Upper lobe of left lung (tissue), 6 donors: ENCODE measurements around the gene DCP1A. TPM values are rescaled to one million over a fixed set of nuclear protein-coding genes. Genes with fewer than 3 reads are reported as not detected.

ENCODE experiments used
- ATAC-seq, 2 donors: fragments of 200-7000 bp; cut with Tn5 transposase; one replicate each; pipeline ENCODE4 v1.9.1; 2022; ENCODE audit warnings: mild to moderate bottlenecking in 2 of 2, moderate library complexity in 2 of 2; ENCODE audit not compliant: low FRiP score in 2 of 2
- DNase-seq, 2 donors: peaks; one replicate each; pipeline ENCODE4 v3.0.0-alpha.2; 2019 to 2020
- H3K27ac ChIP-seq, 4 donors: fragments of 200-600 bp; sonication (generic); one replicate each; pipeline ENCODE4 v1.5.1; 2016 to 2019
- H3K27me3 ChIP-seq, 4 donors: fragments of 200-600 bp; sonication (generic); one replicate each; pipeline ENCODE4 v1.5.1; 2017 to 2019
- H3K36me3 ChIP-seq, 4 donors: fragments of 200-600 bp; sonication (generic); one replicate each; pipeline ENCODE4 v1.5.1; 2016 to 2019
- H3K4me1 ChIP-seq, 4 donors: fragments of 200-600 bp; sonication (generic); one replicate each; pipeline ENCODE4 v1.5.1; 2018 to 2019
- H3K4me3 ChIP-seq, 4 donors: fragments of 200-600 bp; sonication (generic); one replicate each; pipeline ENCODE4 v1.5.1; 2017 to 2019; ENCODE audit warnings: mild to moderate bottlenecking in 2 of 4, moderate library complexity in 1 of 4
- H3K9me3 ChIP-seq, 4 donors: fragments of 200-600 bp; sonication (generic); one replicate each; pipeline ENCODE4 v1.5.1; 2018 to 2019
- CTCF ChIP-seq, 6 experiments: fragments of 450-650 bp in 4 of 6; fragments of 200-600 bp in 2 of 6; sonication (generic) in 2 of 6; IDR thresholded peaks; one replicate each; pipeline ENCODE4 v1.5.1; 2016 to 2019; ENCODE audit warnings: antibody characterized with exemption in 6 of 6
- EP300 ChIP-seq, 4 donors: sonication (generic); formaldehyde crosslinking; IDR thresholded peaks; one replicate each; pipeline ENCODE4 v1.5.1; 2017; ENCODE audit warnings: antibody characterized with exemption in 4 of 4, control low read depth in 2 of 4
- POLR2A ChIP-seq, 4 donors: fragments of 450-650 bp; IDR thresholded peaks; one replicate each; pipeline ENCODE4 v1.5.1; 2016 to 2017; ENCODE audit warnings: antibody characterized with exemption in 4 of 4, mild to moderate bottlenecking in 2 of 4
- POLR2AphosphoS5 ChIP-seq, 2 donors: sonication (generic); formaldehyde crosslinking; IDR thresholded peaks; one replicate each; pipeline ENCODE4 v1.5.1; 2017; ENCODE audit warnings: antibody characterized with exemption in 2 of 2
- WGBS, 2 donors: methylation state at CpG; one replicate each; pipeline ENCODE4 v1.1.5; 2017 to 2018; 5-methylcytosine and 5-hydroxymethylcytosine counted together
- total RNA-seq, 6 donors: library from RNA; depleted of rRNA in 4 of 6; stranded (reverse); fragments of >200 nt in 4 of 6; gene quantifications; one replicate each; pipeline versions ENCODE4 v1.1.0 to v1.2.1, GENCODE V29; 2016 to 2021
- donor health status: DM: no; HTN: no; CAD: no; lungs with moderate emphysema.
- donor health status: DM: no; HTN: yes; CAD: no; lungs with severe emphysema.

Gene DCP1A
- total RNA-seq, 6 donors from 2014 or later: 12.2 to 21.1 (median 18.7) TPM

- Histone ChIP-seq H3K27ac (no peak overlapping the region), H3K27me3 (no peaks in the 10 kb centered on the region), H3K4me1 (no peaks in the 10 kb centered on the region), H3K9me3 (no peaks in the 10 kb centered on the region), H3K4me3 (no peak overlapping the region), H3K36me3 (peaks cover 3 to 58% (median 20%) of the 10 kb centered on the region in 4 donors)
- ATAC-seq (no peak), DNase-seq (no peak)
- WGBS, 2 donors: 88 to 90% methylated on average over 8 of the region's 8 CpGs
- TF ChIP-seq POLR2A (IDR thresholded peaks at IDR 0.05): no peak
- TF ChIP-seq EP300 (IDR thresholded peaks at IDR 0.05): no peak
- TF ChIP-seq POLR2AphosphoS5 (IDR thresholded peaks at IDR 0.05): no peak
- no peak for TF ChIP-seq CTCF (IDR thresholded peaks at IDR 0.05)
Measured at GRCh38 chr3:53293867-53294266, 53.5 kb downstream of the DCP1A start.

GRCh38 chr3:53288214-53288613 is 59.1 kb downstream of the DCP1A start:
- ATAC-seq (no peak), DNase-seq (no peak)
- H3K27me3 ChIP-seq: no peaks in the 10 kb centered on the region
- H3K4me3 ChIP-seq: no peak overlapping the region
- no peak overlapping the region for H3K27ac ChIP-seq
- 87 to 88% methylated on average over 4 of the region's 4 CpGs for WGBS, 2 donors
- no peak for TF ChIP-seq EP300 (IDR thresholded peaks at IDR 0.05)
- no peak for TF ChIP-seq POLR2AphosphoS5 (IDR thresholded peaks at IDR 0.05)
- no peak for TF ChIP-seq POLR2A (IDR thresholded peaks at IDR 0.05)
- TF ChIP-seq CTCF (IDR thresholded peaks at IDR 0.05): no peak
- H3K4me1 ChIP-seq: no peaks in the 10 kb centered on the region
- no peaks in the 10 kb centered on the region for H3K9me3 ChIP-seq
- peaks cover 12 to 71% (median 36%) of the 10 kb centered on the region in 4 donors for H3K36me3 ChIP-seq

- no peak for DNase-seq
- H3K4me1 ChIP-seq: no peaks in the 10 kb centered on the region
- no peaks in the 10 kb centered on the region for H3K27me3 ChIP-seq
- H3K9me3 ChIP-seq: no peaks in the 10 kb centered on the region
- 65 to 70% methylated on average over 4 of the region's 4 CpGs for WGBS, 2 donors
- ATAC-seq: no peak
- TF ChIP-seq EP300 (IDR thresholded peaks at IDR 0.05) (no peak), POLR2A (IDR thresholded peaks at IDR 0.05) (no peak), POLR2AphosphoS5 (IDR thresholded peaks at IDR 0.05) (no peak), CTCF (IDR thresholded peaks at IDR 0.05) (no peak)
- peaks cover 9 to 74% (median 32%) of the 10 kb centered on the region in 4 donors for H3K36me3 ChIP-seq
- no peak overlapping the region for H3K27ac ChIP-seq
- H3K4me3 ChIP-seq: no peak overlapping the region
Measured at GRCh38 chr3:53287131-53287629, 60.2 kb downstream of the DCP1A start.

GRCh38 chr3:53286727-53287126 is 60.6 kb downstream of the DCP1A start:
- H3K36me3 ChIP-seq: peaks cover 9 to 69% (median 27%) of the 10 kb centered on the region in 4 donors
- WGBS, 2 donors: 47 to 84% methylated on average over 1 of the region's 1 CpG

GRCh38 chr3:53282581-53282980 is 64.8 kb downstream of the DCP1A start:
- DNase-seq: no peak

More at GRCh38 chr3:53286727-53287126, 60.6 kb downstream of the DCP1A start:
- no peak for DNase-seq
- Histone ChIP-seq H3K4me1 (no peaks in the 10 kb centered on the region), H3K4me3 (no peak overlapping the region), H3K27ac (no peak overlapping the region), H3K9me3 (no peaks in the 10 kb centered on the region), H3K27me3 (no peaks in the 10 kb centered on the region)
- TF ChIP-seq POLR2AphosphoS5 (IDR thresholded peaks at IDR 0.05) (no peak), EP300 (IDR thresholded peaks at IDR 0.05) (no peak), POLR2A (IDR thresholded peaks at IDR 0.05) (no peak)
- no peak for ATAC-seq

More at GRCh38 chr3:53282581-53282980, 64.8 kb downstream of the DCP1A start:
- no peaks in the 10 kb centered on the region for H3K27me3 ChIP-seq
- H3K4me3 ChIP-seq: no peak overlapping the region
- no peak for ATAC-seq
- H3K36me3 ChIP-seq: peaks cover 5 to 37% (median 16%) of the 10 kb centered on the region in 4 donors
- no peaks in the 10 kb centered on the region for H3K9me3 ChIP-seq
- H3K27ac ChIP-seq: no peak overlapping the region
- no peaks in the 10 kb centered on the region for H3K4me1 ChIP-seq
- TF ChIP-seq POLR2AphosphoS5 (IDR thresholded peaks at IDR 0.05) (no peak), CTCF (IDR thresholded peaks at IDR 0.05) (no peak), POLR2A (IDR thresholded peaks at IDR 0.05) (no peak), EP300 (IDR thresholded peaks at IDR 0.05) (no peak)
- 94 to 96% methylated on average over 8 of the region's 8 CpGs for WGBS, 2 donors
